Kidney tubule cell (primary cell): ENCODE measurements around the gene ZFYVE16.
"Not testable (repeated sequence)": the region's sequence is repeated elsewhere in the genome, so short reads cannot be mapped to it uniquely, and the experiment has no call there.

Experiments
- DNase-seq: peaks from one replicate; pipeline ENCODE4 v3.0.0-alpha.2; 2018; ENCODE audit warnings: low spot score

ZFYVE16 gene

GRCh38 chr5:80407735-80408483, at the start of gene ZFYVE16:
Gene ZFYVE16 (plus strand): TSS chr5:80408064. CDS start chr5:80434148, 26,084 bp downstream.
- DNase-seq = peak; percentile 98

- DNase-seq = no peak
Measured at GRCh38 chr5:80360914-80361444, 46.9 kb upstream of the ZFYVE16 start.

- no peak for DNase-seq
Measured at GRCh38 chr5:80364892-80365291, 43.0 kb upstream of the ZFYVE16 start.

- DNase-seq = no peak
Measured at GRCh38 chr5:80368661-80369480, 39.0 kb upstream of the ZFYVE16 start.

- no peak for DNase-seq
Measured at GRCh38 chr5:80369521-80369920, 38.3 kb upstream of the ZFYVE16 start.

- DNase-seq = no peak
Measured at GRCh38 chr5:80370390-80370789, 37.5 kb upstream of the ZFYVE16 start.

GRCh38 chr5:80372780-80373179, 35.1 kb upstream of the ZFYVE16 start:
- DNase-seq = no peak

- DNase-seq = no peak
Measured at GRCh38 chr5:80374188-80374587, 33.7 kb upstream of the ZFYVE16 start.

- no peak for DNase-seq
Measured at GRCh38 chr5:80376557-80376956, 31.3 kb upstream of the ZFYVE16 start.

GRCh38 chr5:80382488-80382887, 25.4 kb upstream of the ZFYVE16 start:
- no peak for DNase-seq

- DNase-seq = no peak
Measured at GRCh38 chr5:80387063-80387768, 20.6 kb upstream of the ZFYVE16 start.

- DNase-seq = no peak
Measured at GRCh38 chr5:80389580-80389979, 18.3 kb upstream of the ZFYVE16 start.

- not testable (repeated sequence) for DNase-seq
Measured at GRCh38 chr5:80390413-80390812, 17.5 kb upstream of the ZFYVE16 start.

- not testable (repeated sequence) for DNase-seq
Measured at GRCh38 chr5:80391267-80391666, 16.6 kb upstream of the ZFYVE16 start.

- peak; percentile 58 for DNase-seq
Measured at GRCh38 chr5:80399526-80400239, 8.2 kb upstream of the ZFYVE16 start.

- not testable (repeated sequence) for DNase-seq
Measured at GRCh38 chr5:80400368-80400767, 7.5 kb upstream of the ZFYVE16 start.

- DNase-seq = no peak
Measured at GRCh38 chr5:80403782-80404181, 4.1 kb upstream of the ZFYVE16 start.

- DNase-seq = peak; percentile 19
Measured at GRCh38 chr5:80406980-80407734, 707 bp upstream of the ZFYVE16 start.

GRCh38 chr5:80408484-80409366, 861 bp downstream of the ZFYVE16 start:
- DNase-seq = peak; percentile 71
